B cell (primary cell): Measurements from ENCODE around the gene POLG2. TPM values are rescaled to one million over a fixed set of nuclear protein-coding genes. Genes with fewer than 3 reads are reported as not detected.

Experiments
- ATAC-seq: fragments of 200-7000 bp; cut with Tn5 transposase; one replicate; pipeline ENCODE4 v1.10.0; 2021; ENCODE audit warnings: low read depth, mild to moderate bottlenecking, moderate number of reproducible peaks, moderate library complexity
- CTCF ChIA-PET: fragments of 350-600 bp; sonication (Branson Sonifier 250); formaldehyde crosslinking; loops from one replicate; lab custom pipeline; 2021; ENCODE audit warnings: antibody characterized with exemption, inconsistent platforms; lab: Charles Lee
- POLR2A ChIA-PET: fragments of 350-600 bp; sonication (Branson Sonifier 250); formaldehyde crosslinking; loops from one replicate; lab custom pipeline; 2021; ENCODE audit warnings: antibody characterized with exemption; lab: Charles Lee
- DNase-seq: peaks from one replicate; pipeline ENCODE4 v3.0.0; 2013
- H2AFZ ChIP-seq: 2 replicates; pipeline ENCODE4 v1.6.1; 2012; ENCODE audit warnings: mild to moderate bottlenecking, low read depth, low read length; ENCODE audit not compliant: insufficient read depth, poor library complexity, severe bottlenecking
- H3K27ac ChIP-seq, 2 donors: 1 replicate in 1 of 2; 2 replicates in 1 of 2; pipeline ENCODE4 v1.5.1; 2012 to 2013; ENCODE audit warnings: low read length in 2 of 2, mild to moderate bottlenecking in 2 of 2, moderate library complexity in 1 of 2
- H3K27me3 ChIP-seq, 4 experiments: fragments of 200-600 bp in 1 of 4; sonication (generic) in 1 of 4; replicated peaks in 1 of 4; 1 replicate in 2 of 4; 2 replicates in 2 of 4; pipeline versions ENCODE4 v1.6.1 to v1.7.0; 2013 to 2016; ENCODE audit warnings: low read length in 3 of 4, mild to moderate bottlenecking in 2 of 4, mixed read lengths in 1 of 4, moderate library complexity in 1 of 4; ENCODE audit not compliant: insufficient read depth in 4 of 4, control insufficient read depth in 3 of 4; ENCODE audit errors: control extremely low read depth in 1 of 4
- H3K36me3 ChIP-seq, 2 experiments: replicated peaks in 1 of 2; 1 replicate in 1 of 2; 2 replicates in 1 of 2; pipeline versions ENCODE4 v1.6.1 to v1.7.1; 2013; ENCODE audit warnings: low read length in 1 of 2; ENCODE audit not compliant: insufficient read depth in 2 of 2, control insufficient read depth in 1 of 2; ENCODE audit errors: control extremely low read depth in 1 of 2, extremely low read depth in 1 of 2
- H3K4me1 ChIP-seq, 2 donors: fragments of 200-600 bp in 1 of 2; sonication (generic) in 1 of 2; 1 replicate in 1 of 2; 2 replicates in 1 of 2; pipeline versions ENCODE4 v1.5.1 to v1.6.1; 2013 to 2017; ENCODE audit warnings: low read length in 2 of 2; ENCODE audit not compliant: control insufficient read depth in 2 of 2, insufficient read depth in 2 of 2
- H3K4me2 ChIP-seq: replicated peaks from 2 replicates; pipeline ENCODE3; 2012; ENCODE audit warnings: mild to moderate bottlenecking, low read depth, low read length; ENCODE audit not compliant: poor library complexity, severe bottlenecking
- H3K4me3 ChIP-seq, 5 experiments: fragments of 200-600 bp in 1 of 5; sonication (generic) in 1 of 5; 1 replicate in 3 of 5; 2 replicates in 2 of 5; pipeline versions ENCODE4 v1.5.1 to v1.7.0; 2011 to 2016; ENCODE audit warnings: low read length in 4 of 5, mild to moderate bottlenecking in 4 of 5, low read depth in 2 of 5, control low read depth in 1 of 5, moderate library complexity in 1 of 5; ENCODE audit not compliant: insufficient read depth in 1 of 5; ENCODE audit errors: control extremely low read depth in 1 of 5, extremely low read depth in 1 of 5
- H3K79me2 ChIP-seq: fragments of 200-600 bp; sonication (generic); one replicate; pipeline ENCODE4 v1.6.0; 2016; ENCODE audit warnings: low read length; ENCODE audit not compliant: control insufficient read depth, insufficient read depth
- H3K9ac ChIP-seq: fragments of 200-600 bp; sonication (generic); 2 replicates; pipeline ENCODE4 v1.6.1; 2017; ENCODE audit warnings: mild to moderate bottlenecking, low read length, moderate library complexity
- H3K9me3 ChIP-seq, 3 donors: one replicate each; pipeline versions ENCODE4 v1.6.1 to v1.7.1; 2013; ENCODE audit warnings: low read length in 2 of 3; ENCODE audit not compliant: control insufficient read depth in 2 of 3, insufficient read depth in 1 of 3; ENCODE audit errors: control extremely low read depth in 1 of 3
- H4K20me1 ChIP-seq: 2 replicates; pipeline ENCODE4 v1.6.0; 2012; ENCODE audit warnings: mild to moderate bottlenecking, low read length; ENCODE audit not compliant: insufficient read depth, control insufficient read depth, poor library complexity, severe bottlenecking
- H3K27ac Mint-ChIP-seq: one replicate; pipeline ENCODE4 v1.8.0; 2021; ENCODE audit warnings: mixed read lengths
- H3K27me3 Mint-ChIP-seq: one replicate; pipeline ENCODE4 v1.8.0; 2021; ENCODE audit warnings: mixed read lengths
- H3K4me1 Mint-ChIP-seq: one replicate; pipeline ENCODE4 v1.8.0; 2021; ENCODE audit warnings: mixed read lengths
- H3K4me3 Mint-ChIP-seq: one replicate; pipeline ENCODE4 v1.8.0; 2021; ENCODE audit warnings: mixed read lengths
- H3K9me3 Mint-ChIP-seq: one replicate; pipeline ENCODE4 v1.8.0; 2022; ENCODE audit warnings: mixed read lengths; ENCODE audit not compliant: insufficient read depth
- CTCF ChIP-seq: fragments of 200-600 bp; IDR thresholded peaks from one replicate; pipeline ENCODE4 v1.8.0; 2022; ENCODE audit warnings: antibody characterized with exemption, mild to moderate bottlenecking
- EZH2 ChIP-seq: IDR thresholded peaks from 2 replicates; pipeline ENCODE4 v1.6.1; 2012; ENCODE audit warnings: borderline replicate concordance, low read depth, mild to moderate bottlenecking, moderate library complexity, low read length; ENCODE audit not compliant: insufficient read depth, poor library complexity, severe bottlenecking
- WGBS: methylation state at CpG from one replicate; pipeline ENCODE4 v1.1.5; 2013; ENCODE audit warnings: missing lambda C conversion rate; ENCODE audit not compliant: insufficient coverage; 5-methylcytosine and 5-hydroxymethylcytosine counted together
- intact Hi-C: fragments of 100-400 bp; cut with micrococcal nuclease; formaldehyde crosslinking; loops from one replicate; pipeline ENCODE4 v1.10.0; 2022
- polyA plus RNA-seq: library from polyadenylated mRNA; depleted of rRNA; stranded (reverse); fragments of >200 nt; gene quantifications from 2 replicates; pipeline ENCODE4 v1.2.3, GENCODE V29; 2012
- total RNA-seq, 2 donors: library from RNA; stranded (reverse); fragments of 120-200 nt in 1 of 2; gene quantifications; 1 replicate in 1 of 2; 2 replicates in 1 of 2; pipeline versions ENCODE4 v1.2.3 to v1.2.4, GENCODE V29; 2013 to 2022

Gene POLG2
- total and polyA plus RNA-seq, 2 donors (not counting 1 experiment from before 2014, with no cell fraction given): 26.9 to 74.5 TPM

- Histone ChIP-seq H3K36me3 (peaks cover 2 to 76% of the 10 kb centered on the region in 2 experiments), H3K79me2 (peaks cover 13% of the 10 kb centered on the region), H3K9me3 (no peaks in the 10 kb centered on the region), H2AFZ (no peak overlapping the region), H3K4me2 (no peak overlapping the region), H3K27ac (no peak overlapping the region), H4K20me1 (no peaks in the 10 kb centered on the region), H3K4me1 (no peaks in the 10 kb centered on the region), H3K9ac (no peak overlapping the region), H3K27me3 (no peaks in the 10 kb centered on the region), H3K4me3 (no peak overlapping the region)
- Mint-ChIP-seq H3K27me3 (no peaks in the 10 kb centered on the region), H3K4me1 (peaks cover 3% of the 10 kb centered on the region), H3K27ac (no peak overlapping the region), H3K9me3 (no peaks in the 10 kb centered on the region), H3K4me3 (no peak overlapping the region)
- no peak for TF ChIP-seq EZH2
- no peak for TF ChIP-seq CTCF
- ATAC-seq (no peak), DNase-seq (no peak)
- WGBS: no CpG with 5 or more reads among the region's 2 CpGs
- intact Hi-C loops: no loop called here
- CTCF ChIA-PET: interaction anchor here (0.9 to 5.9 kb wide), 2 partner anchors 10 to 69 kb away, joined by 4 to 199 read pairs; no protein-coding TSS in a partner anchor
- POLR2A ChIA-PET: interaction anchor here (0.7 kb wide), 1 partner anchor 174 kb away, joined by 4 read pairs; no protein-coding TSS in a partner anchor
Measured at GRCh38 chr17:64488301-64488700, 8.6 kb downstream of the POLG2 start.

GRCh38 chr17:64484380-64484779 is 12.5 kb downstream of the POLG2 start:
- Mint-ChIP-seq H3K27ac (no peak overlapping the region), H3K27me3 (no peaks in the 10 kb centered on the region), H3K9me3 (no peaks in the 10 kb centered on the region), H3K4me3 (no peak overlapping the region), H3K4me1 (no peaks in the 10 kb centered on the region)
- peaks cover 2% of the 10 kb centered on the region for H3K79me2 ChIP-seq
- no peak for ATAC-seq
- ChIA-PET CTCF (interaction anchor here (0.6 to 2.0 kb wide), 4 partner anchors 32 to 66 kb away, joined by 3 to 4 read pairs (median 3); no protein-coding TSS in a partner anchor), POLR2A (no interaction called here)
- H3K27me3 ChIP-seq: no peaks in the 10 kb centered on the region
- no peak for TF ChIP-seq EZH2
- TF ChIP-seq CTCF: no peak
- intact Hi-C loops: no loop called here
- H3K4me1 ChIP-seq: no peaks in the 10 kb centered on the region
- no peaks in the 10 kb centered on the region for H3K9me3 ChIP-seq
- no peak overlapping the region for H2AFZ ChIP-seq
- no peak for DNase-seq
- H3K36me3 ChIP-seq: peaks cover 11 to 75% of the 10 kb centered on the region in 2 experiments
- H3K4me3 ChIP-seq: no peak overlapping the region
- WGBS: no CpG with 5 or more reads among the region's 3 CpGs
- no peaks in the 10 kb centered on the region for H4K20me1 ChIP-seq
- no peak overlapping the region for H3K4me2 ChIP-seq
- H3K9ac ChIP-seq: no peak overlapping the region
- H3K27ac ChIP-seq: no peak overlapping the region
